Panc1 (cell line): ENCODE results near the gene CYP26C1. TPM values are rescaled to one million over a fixed set of nuclear protein-coding genes. Genes with fewer than 3 reads are reported as not detected.

ENCODE experiments used
- ATAC-seq: fragments of 200-7000 bp; cut with Tn5 transposase; 2 replicates; pipeline ENCODE4 v1.9.1; 2020; ENCODE audit warnings: mild to moderate bottlenecking, moderate library complexity
- BruUV-seq: library from RNA; stranded (reverse); fragments of 400-500 nt; replicated peaks from 2 replicates; lab custom pipeline; 2021; lab: Mats Ljungman, UMichigan
- CTCF ChIA-PET: fragments of 300-600 bp; sonication (Branson Sonifier 250); formaldehyde crosslinking; loops from one replicate; lab custom pipeline; 2022; ENCODE audit warnings: antibody characterized with exemption; lab: Charles Lee
- POLR2A ChIA-PET: fragments of 300-600 bp; sonication (Branson Sonifier 250); formaldehyde crosslinking; loops from one replicate; lab custom pipeline; 2022; ENCODE audit warnings: antibody characterized with exemption; lab: Charles Lee
- DNase-seq: peaks from one replicate; pipeline ENCODE4 v3.0.0-alpha.2; 2010; ENCODE audit warnings: low read depth, low spot score
- H3K27ac ChIP-seq: 2 replicates; pipeline ENCODE4 v1.5.1; 2011; ENCODE audit warnings: mild to moderate bottlenecking, low read length, inconsistent platforms
- H3K27me3 ChIP-seq: fragments of 200-500 bp; sonication (Bioruptor generic); 2 replicates; pipeline ENCODE4 v1.6.0; 2014; ENCODE audit warnings: low read length, inconsistent platforms; ENCODE audit not compliant: control insufficient read depth, insufficient read depth
- H3K36me3 ChIP-seq: fragments of 200-500 bp; sonication (Bioruptor generic); 2 replicates; pipeline ENCODE4 v1.5.1; 2014; ENCODE audit warnings: inconsistent platforms, mild to moderate bottlenecking, low read length, moderate library complexity; ENCODE audit not compliant: control insufficient read depth, insufficient read depth
- H3K4me1 ChIP-seq: 2 replicates; pipeline ENCODE4 v1.5.1; 2011; ENCODE audit warnings: inconsistent platforms, mild to moderate bottlenecking, low read length, moderate library complexity; ENCODE audit not compliant: control insufficient read depth, insufficient read depth
- H3K4me3 ChIP-seq, 2 experiments: 2 replicates each; pipeline ENCODE4 v1.5.1; 2011 to 2012; ENCODE audit warnings: low read depth in 2 of 2, low read length in 2 of 2, mild to moderate bottlenecking in 2 of 2, inconsistent platforms in 1 of 2, moderate library complexity in 1 of 2
- H3K9me3 ChIP-seq: fragments of 200-500 bp; sonication (Bioruptor generic); 2 replicates; pipeline ENCODE4 v1.5.1; 2014; ENCODE audit warnings: low read depth, mild to moderate bottlenecking, inconsistent platforms, low read length, moderate library complexity; ENCODE audit not compliant: control insufficient read depth, insufficient read depth
- CTCF ChIP-seq: fragments of 450-650 bp; IDR thresholded peaks from 2 replicates; pipeline ENCODE4 v1.5.1; 2017; ENCODE audit warnings: mild to moderate bottlenecking
- POLR2AphosphoS5 ChIP-seq: IDR thresholded peaks from 2 replicates; pipeline ENCODE4 v1.6.1; 2012; ENCODE audit warnings: mild to moderate bottlenecking, low read depth, low read length, moderate library complexity
- REST ChIP-seq, 2 experiments: IDR thresholded peaks; 2 replicates each; pipeline ENCODE4 v1.6.1; 2011 to 2012; ENCODE audit warnings: low read depth in 2 of 2, control low read depth in 1 of 2, low read length in 1 of 2, mild to moderate bottlenecking in 1 of 2, moderate library complexity in 1 of 2; ENCODE audit not compliant: insufficient read depth in 1 of 2
- SIN3A ChIP-seq: IDR thresholded peaks from 2 replicates; pipeline ENCODE4 v1.6.1; 2012; ENCODE audit warnings: low read depth, mild to moderate bottlenecking, low read length, moderate library complexity, borderline replicate concordance; ENCODE audit not compliant: insufficient read depth
- TCF7L2 ChIP-seq: IDR thresholded peaks from 2 replicates; pipeline ENCODE4 v1.6.1; 2011; ENCODE audit warnings: mild to moderate bottlenecking, low read depth, low read length, inconsistent platforms
- in situ Hi-C: cut with HindIII; loops from 2 replicates; pipeline ENCODE4 v1.10.0; 2016; ENCODE audit warnings: low sequenced_read_pairs, low pct_unique_long_range_greater_than_20kb
- intact Hi-C: fragments of 100-400 bp; cut with micrococcal nuclease; formaldehyde crosslinking; loops from one replicate; pipeline ENCODE4 v1.10.0; 2022; ENCODE audit not compliant: unreplicated experiment
- total RNA-seq: library from RNA; stranded (reverse); gene quantifications from one replicate; pipeline ENCODE4 v1.2.1, GENCODE V29; 2021; ENCODE audit not compliant: unreplicated experiment

The CYP26C1 gene
- total RNA-seq, 1 experiment from 2014 or later: 1.1 TPM

GRCh38 chr10:93027508-93027907, 33.1 kb upstream of the CYP26C1 start:
- Histone ChIP-seq H3K9me3 (no peaks in the 10 kb centered on the region), H3K4me1 (peaks cover 12% of the 10 kb centered on the region; the same call in 1 of the 2 replicates), H3K4me3 (no peak overlapping the region), H3K27me3 (no peaks in the 10 kb centered on the region), H3K27ac (no peak overlapping the region), H3K36me3 (no peaks in the 10 kb centered on the region)
- intact Hi-C loops: no loop called here
- DNase-seq (no peak), ATAC-seq (no peak)
- no TSS peak for BruUV-seq
- TF ChIP-seq REST (IDR thresholded peaks at IDR 0.05; ENCODE audit: insufficient read depth in 1 of 2, low read depth in 2 of 2, low read length in 1 of 2): no peak
- no peak for TF ChIP-seq POLR2AphosphoS5
- TF ChIP-seq SIN3A: no peak
- no peak for TF ChIP-seq TCF7L2
- TF ChIP-seq CTCF: no peak
- POLR2A ChIA-PET: no interaction called here
- CTCF ChIA-PET: no interaction called here
- in situ Hi-C loops: no loop called here

- peaks cover 12% of the 10 kb centered on the region; the same call in 1 of the 2 replicates for H3K4me1 ChIP-seq
- H3K27me3 ChIP-seq: no peaks in the 10 kb centered on the region
- in situ Hi-C loops (no loop called here), intact Hi-C loops (no loop called here)
- H3K4me3 ChIP-seq: no peak overlapping the region
- CTCF ChIA-PET: no interaction called here
- ATAC-seq: no peak
- no TSS peak for BruUV-seq
- POLR2A ChIA-PET: no interaction called here
- no peaks in the 10 kb centered on the region for H3K9me3 ChIP-seq
- H3K36me3 ChIP-seq: no peaks in the 10 kb centered on the region
- TF ChIP-seq TCF7L2: no peak
- no peak for TF ChIP-seq CTCF
- no peak for TF ChIP-seq POLR2AphosphoS5
- no peak for TF ChIP-seq REST (IDR thresholded peaks at IDR 0.05; ENCODE audit: insufficient read depth in 1 of 2, low read depth in 2 of 2, low read length in 1 of 2)
- no peak for TF ChIP-seq SIN3A
- no peak for DNase-seq
- no peak overlapping the region for H3K27ac ChIP-seq
These were observed 31.7 kb upstream of the CYP26C1 start for GRCh38 chr10:93028883-93029282.
